GM12878 (cell line): ENCODE data around the gene TBC1D5.

ENCODE experiments used
- ASH2L ChIP-seq: fragments of 300-600, 200-600 bp; sonication (generic); IDR thresholded peaks from 2 replicates; pipeline ENCODE4 v1.6.1; 2017; ENCODE audit warnings: low read depth, mild to moderate bottlenecking, borderline replicate concordance
- BHLHE40 ChIP-seq, 2 experiments: fragments of 450-650 bp in 1 of 2; IDR thresholded peaks; 2 replicates each; pipeline ENCODE4 v1.6.1; 2011 to 2017; ENCODE audit warnings: low read depth in 2 of 2, borderline replicate concordance in 1 of 2, improper control_type of control experiment in 1 of 2, low read length in 1 of 2, mild to moderate bottlenecking in 1 of 2
- CTCF ChIP-seq, 3 experiments: IDR thresholded peaks in 2 of 3; conservative IDR thresholded peaks in 1 of 3; 2 replicates each; pipeline ENCODE4 v1.5.1; 2011; ENCODE audit warnings: low read depth in 3 of 3, low read length in 3 of 3, mild to moderate bottlenecking in 3 of 3, control low read depth in 2 of 3, moderate library complexity in 2 of 3, inconsistent platforms in 1 of 3, mixed read lengths in 1 of 3; ENCODE audit not compliant: control insufficient read depth in 2 of 3, insufficient read depth in 1 of 3; ENCODE audit errors: extremely low read depth in 1 of 3
- FOXM1 ChIP-seq: IDR thresholded peaks from 2 replicates; pipeline ENCODE4 v1.6.1; 2012; ENCODE audit warnings: low read depth, mild to moderate bottlenecking, inconsistent platforms, low read length, moderate library complexity

- TF ChIP-seq ASH2L: no peak
- TF ChIP-seq FOXM1: no peak
- no peak for TF ChIP-seq BHLHE40 (IDR thresholded peaks at IDR 0.05; ENCODE audit: borderline replicate concordance in 1 of 2, low read depth in 2 of 2, low read length in 1 of 2)
- no peak for TF ChIP-seq CTCF (IDR thresholded peaks at IDR 0.05 in 2 of 3, conservative IDR thresholded peaks at IDR 0.05 in 1 of 3; ENCODE audit: control insufficient read depth in 2 of 3, extremely low read depth in 1 of 3, insufficient read depth in 1 of 3, low read depth in 3 of 3, low read length in 3 of 3)
Observed at GRCh38 chr3:17329927-17330326, 412.5 kb downstream of the TBC1D5 start.
